ENCODE data around the gene GSTM1.

- TF ChIP-seq CTCF (conservative IDR thresholded peaks at IDR 0.05; ENCODE audit: low read depth, low read length) (no peak), EZH2phosphoT487 (IDR thresholded peaks at IDR 0.05; ENCODE audit: borderline replicate concordance, low read length) (no peak)
These were observed 48.4 kb upstream of the GSTM1 start for GRCh38 chr1:109639063-109639840.

All from PC-3 (cell line).